Nucleus accumbens (tissue), 56 donors: Measurements from ENCODE around the gene BCR.
"Not testable (repeated sequence)": the region's sequence is repeated elsewhere in the genome, so short reads cannot be mapped to it uniquely, and the experiment has no call there.

Experiments
- DNase-seq, 56 donors: peaks; one replicate each; lab custom pipeline; 2025; lab: John Stamatoyannopoulos, UW

The BCR gene

GRCh38 chr22:23180301-23180892 is at the start of gene BCR:
Gene BCR (plus strand): TSS chr22:23180509. CDS start chr22:23180961, 452 bp downstream.
- peak in 44 of 56 donors; percentile 12 to 79 (median 52) for DNase-seq

DNA sequence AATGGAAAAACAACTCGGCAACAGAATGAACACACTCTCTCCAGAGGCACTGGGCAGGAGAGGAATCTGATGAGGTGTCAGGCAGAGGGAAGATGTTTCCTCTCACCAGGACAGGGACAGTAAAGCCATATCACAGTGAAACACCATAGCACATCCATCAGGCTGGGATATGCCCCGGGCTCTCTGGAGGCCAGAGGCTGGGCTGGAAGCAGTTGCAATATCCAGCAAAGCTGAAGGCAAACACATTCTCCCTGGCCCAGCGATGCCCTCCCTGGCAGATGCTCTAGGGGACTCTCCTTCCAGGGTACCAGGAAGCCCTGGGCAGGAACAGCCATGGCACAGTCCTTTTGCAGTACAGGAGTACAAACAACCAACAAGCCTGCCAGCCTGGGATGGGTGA is 49.6 kb upstream of the BCR start:
- no peak for DNase-seq

DNA sequence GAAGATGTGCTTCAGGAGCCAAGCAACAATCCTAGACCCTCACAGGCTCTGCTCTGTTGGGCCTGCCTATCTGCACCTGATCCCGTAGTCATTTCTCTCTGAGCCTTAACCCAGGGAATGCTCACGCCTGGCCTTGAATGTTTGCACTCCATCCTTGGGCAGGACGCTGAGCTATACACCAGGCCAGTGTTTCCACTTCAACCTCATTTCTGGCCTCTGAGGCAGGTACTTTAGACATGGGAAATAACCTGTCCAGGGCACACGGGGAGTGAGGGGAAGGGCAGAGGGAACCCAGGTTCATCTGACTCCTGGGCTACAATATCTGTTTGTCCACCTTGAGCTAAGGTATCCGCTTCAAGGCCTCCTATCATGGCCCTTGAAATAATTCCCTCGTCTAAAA is 48.4 kb upstream of the BCR start:
- no peak for DNase-seq

DNA sequence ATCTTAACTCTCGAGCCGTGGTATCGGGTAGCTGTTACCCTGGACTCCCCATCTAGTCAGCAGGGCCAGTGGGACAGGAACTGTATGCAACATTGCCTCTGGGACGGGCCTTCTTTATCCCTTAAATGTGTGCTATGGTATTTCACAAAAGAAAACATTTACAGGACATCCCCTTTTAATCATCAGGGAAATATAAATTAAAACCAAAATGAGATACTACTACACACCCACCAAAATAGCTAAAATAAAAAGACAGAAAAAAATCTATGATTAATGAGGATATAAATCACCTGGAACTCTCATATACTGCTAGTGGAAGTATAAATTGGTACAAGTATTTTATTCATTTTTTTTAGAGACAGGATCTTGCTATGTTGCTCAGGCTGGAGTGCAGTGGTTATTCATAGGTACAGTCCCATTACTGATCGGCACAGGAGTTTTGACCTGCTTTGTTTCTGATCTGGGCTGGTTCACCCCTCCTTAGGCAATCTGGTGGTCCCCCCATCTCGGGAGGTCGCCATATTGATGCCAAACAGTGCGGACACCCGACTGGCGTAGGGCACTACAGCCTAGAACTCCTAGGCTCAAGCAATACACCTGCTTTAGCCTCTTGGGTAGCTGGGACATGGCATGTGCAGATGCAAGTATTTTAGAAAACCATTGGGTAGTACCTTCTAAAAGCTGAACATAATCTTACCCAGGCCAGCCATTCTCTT is 47.8 kb upstream of the BCR start:
- no peak for DNase-seq

DNA sequence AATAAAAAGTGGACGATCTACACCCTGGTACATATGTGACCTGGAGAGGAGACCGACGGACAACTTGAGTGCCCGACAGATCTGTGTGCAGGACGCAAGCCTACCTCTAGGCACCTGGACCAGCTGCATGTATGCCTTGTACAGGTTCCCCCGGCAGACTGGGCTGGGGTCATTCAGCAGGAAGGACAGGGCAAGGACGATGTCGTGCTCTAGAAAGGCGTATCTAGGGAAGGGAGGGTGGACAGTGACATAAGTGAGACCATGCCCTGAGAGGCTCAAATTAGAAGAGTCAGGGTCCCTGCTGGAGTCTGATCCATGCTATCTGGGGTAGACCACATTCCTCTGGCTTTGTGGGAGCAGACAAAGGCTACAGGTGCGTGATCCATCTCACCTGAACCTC is 46.4 kb upstream of the BCR start:
- no peak for DNase-seq

DNA sequence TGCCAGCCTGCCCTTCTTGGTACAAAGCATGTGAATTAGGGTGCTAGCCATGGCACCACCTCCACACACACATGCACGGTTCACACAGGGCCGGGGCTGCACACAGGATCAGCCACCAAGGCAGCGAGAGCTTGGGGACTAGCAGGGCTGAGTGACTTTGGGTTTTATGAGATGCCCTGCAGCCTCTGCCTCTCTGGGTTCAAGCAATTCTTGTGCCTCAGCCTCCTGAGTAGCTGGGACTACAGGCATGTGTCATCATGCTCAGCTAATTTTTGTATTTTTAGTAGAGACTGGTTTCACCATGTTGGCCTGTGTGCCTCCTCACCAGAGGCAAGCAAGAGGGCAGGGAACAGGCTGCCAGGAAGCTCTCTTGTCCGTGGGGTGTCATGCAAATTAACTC is 43.3 kb upstream of the BCR start:
- not testable (repeated sequence) for DNase-seq

GRCh38 chr22:23137468-23137867 is 42.8 kb upstream of the BCR start:
- no peak for DNase-seq

DNA sequence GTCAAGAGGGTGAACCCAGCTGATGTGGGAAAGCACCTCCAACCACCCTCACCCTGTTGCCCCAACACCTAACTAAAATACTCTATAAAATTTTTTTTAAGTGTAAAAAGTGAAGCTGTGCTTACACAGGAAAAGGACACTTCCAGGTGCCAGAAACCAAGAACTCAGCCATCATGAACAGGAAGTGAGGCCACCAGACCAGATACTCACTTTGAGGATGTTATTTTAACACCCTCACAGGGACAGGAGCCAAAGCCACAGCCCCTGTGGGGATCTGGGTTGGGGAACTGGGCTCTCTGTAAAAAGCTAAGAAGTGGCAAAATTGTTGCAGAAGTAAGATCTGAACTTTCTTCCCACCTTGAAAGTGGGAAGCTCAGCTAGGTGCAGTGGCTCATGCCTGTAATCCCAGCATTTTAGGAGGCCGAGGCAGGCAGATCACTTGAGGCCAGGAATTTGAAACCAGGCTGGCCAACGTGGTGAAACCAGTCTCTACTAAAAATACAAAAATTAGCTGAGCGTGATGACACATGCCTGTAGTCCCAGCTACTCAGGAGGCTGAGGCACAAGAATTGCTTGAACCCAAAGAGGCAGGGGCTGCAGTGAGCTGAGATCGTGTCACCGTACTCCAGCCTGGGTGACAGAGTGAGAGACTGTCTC is 42.3 kb upstream of the BCR start:
- DNase-seq, result peak in 4 of 56 donors; percentile 7 to 38 (median 12)

GRCh38 chr22:23138584-23139435 is 41.5 kb upstream of the BCR start:
- no peak for DNase-seq

DNA sequence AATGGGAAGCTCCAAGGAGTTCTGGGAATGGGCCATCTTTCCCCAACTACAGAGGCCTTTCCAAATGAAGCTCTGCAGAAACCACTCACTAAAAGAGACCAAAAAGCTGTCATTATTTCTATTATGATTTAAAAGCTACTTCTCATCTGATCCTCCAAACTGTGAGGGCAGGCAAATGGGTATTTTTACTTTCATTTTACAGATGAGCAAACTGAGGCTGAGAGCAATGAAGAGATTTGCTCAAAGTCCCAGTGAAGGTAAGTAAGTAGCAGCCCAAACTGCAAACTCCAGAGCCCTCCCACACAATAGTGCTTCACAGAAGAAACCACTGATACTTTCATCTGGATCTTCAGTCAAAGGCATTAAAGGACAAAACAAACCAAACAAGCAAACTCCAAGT is 39.9 kb upstream of the BCR start:
- no peak for DNase-seq

- no peak for DNase-seq
Observed at GRCh38 chr22:23142546-23143105, 37.7 kb upstream of the BCR start.

- no peak for DNase-seq
Observed at GRCh38 chr22:23143119-23143518, 37.2 kb upstream of the BCR start.

- no peak for DNase-seq
Observed at GRCh38 chr22:23144432-23144831, 35.9 kb upstream of the BCR start.

GRCh38 chr22:23144932-23145877 is 35.1 kb upstream of the BCR start, which contains the start of gene RAB36:
Gene RAB36 (plus strand): TSS chr22:23145477. CDS start chr22:23146617, 1,140 bp downstream.
- DNase-seq, result peak; percentile 50 to 99 (median 93)

DNA sequence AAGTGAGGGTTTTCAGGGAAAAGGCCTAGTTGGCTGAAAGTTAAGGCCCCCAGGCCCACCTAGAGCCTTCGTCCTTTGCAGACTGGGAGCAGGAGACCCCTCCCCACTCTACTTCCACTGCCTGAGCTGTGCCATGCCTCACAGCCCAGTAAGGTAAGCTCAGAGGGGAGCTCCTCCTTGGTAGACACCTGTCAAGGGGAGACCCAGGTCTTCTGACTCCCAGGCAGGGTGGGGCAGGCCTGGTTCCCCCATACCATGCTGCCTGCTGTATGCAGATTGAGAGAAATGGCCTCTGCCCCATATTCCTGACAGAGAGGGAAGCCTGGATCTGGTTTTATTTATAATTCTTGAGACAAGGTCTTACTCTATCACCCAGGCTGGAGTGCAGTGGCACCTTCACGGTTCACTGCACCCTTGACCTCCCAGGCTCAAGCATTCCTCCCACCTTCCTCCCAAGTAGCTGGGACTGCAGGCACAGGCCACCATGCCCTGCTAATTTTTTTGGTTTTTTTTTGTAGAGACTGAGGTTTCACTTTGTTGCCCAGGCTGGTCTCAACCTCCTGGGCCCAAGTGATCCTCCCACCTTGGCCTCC is 34.3 kb upstream of the BCR start:
- DNase-seq, result no peak

DNA sequence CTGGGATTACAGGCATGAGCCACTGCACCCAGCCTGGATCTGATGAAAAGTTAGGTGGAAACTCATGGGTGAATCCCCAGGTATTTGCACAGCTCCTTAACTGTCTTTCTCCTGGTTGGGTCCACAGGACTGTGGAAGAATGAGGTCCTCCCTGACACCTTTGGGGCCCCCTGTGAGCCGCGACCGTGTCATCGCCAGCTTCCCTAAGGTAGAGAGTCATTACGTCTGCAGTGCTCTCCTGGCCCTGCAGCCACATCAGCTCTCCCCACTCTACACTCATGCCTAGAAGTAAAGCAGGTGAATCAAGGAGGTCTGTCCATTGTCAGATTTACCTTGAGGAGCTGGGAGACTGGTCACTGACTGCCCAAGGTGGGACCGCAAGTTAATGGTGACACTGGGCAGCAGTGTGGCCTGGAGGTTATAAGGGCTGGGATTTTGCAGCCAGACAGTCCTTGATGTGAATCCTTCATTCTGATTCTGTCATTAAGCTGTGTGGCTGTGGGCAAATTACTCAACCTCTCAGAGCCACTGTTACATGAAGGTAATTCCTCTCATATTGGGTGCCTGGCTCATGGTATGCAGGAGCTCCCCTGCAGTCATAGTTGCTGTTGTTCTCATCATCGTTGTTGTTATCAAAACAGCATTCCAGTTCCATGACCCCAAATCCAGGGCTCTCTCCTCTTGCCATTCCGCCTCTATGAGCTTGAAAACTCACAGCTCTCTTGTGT is 33.7 kb upstream of the BCR start:
- no peak for DNase-seq

DNA sequence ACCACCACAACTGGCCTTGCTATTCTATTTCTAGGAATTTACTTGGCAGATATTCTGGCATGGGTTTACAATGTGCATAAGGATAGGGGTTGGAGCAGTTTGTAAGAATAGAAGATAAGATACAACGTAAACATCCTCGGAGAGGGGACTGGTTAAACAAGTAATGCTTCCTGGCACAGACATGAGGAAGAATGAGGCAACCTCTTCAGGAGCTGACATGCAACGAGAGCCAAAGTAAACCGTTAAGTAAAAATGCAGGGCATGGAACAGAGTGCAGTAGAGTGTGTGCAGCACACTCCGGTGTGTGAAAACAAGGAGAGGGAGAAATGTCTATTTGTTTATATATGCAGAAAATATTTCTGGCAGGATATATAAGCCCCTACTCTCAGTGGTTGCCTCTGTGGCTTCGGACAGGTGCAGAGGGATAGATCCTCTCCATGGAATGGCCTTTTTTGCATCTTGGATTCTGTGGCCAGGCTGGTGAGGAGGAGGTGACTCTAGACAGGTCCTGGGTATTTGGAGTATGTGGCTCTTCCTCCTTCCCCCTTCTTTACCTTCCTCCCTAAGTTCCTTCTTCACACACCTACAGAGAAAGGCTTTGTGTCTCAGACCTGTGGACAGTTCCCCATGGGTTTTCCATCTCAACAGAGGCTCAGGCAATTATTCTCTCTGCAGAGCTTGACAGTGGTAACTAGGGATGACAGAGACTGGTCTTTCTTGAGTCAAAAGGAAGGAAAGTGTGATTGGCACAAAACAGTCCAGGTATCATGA is 32.5 kb upstream of the BCR start:
- DNase-seq, result no peak
